Superior temporal gyrus (tissue), 1 donor: ENCODE data around the gene JOSD2.

Experiments
- DNase-seq: peaks from one replicate; pipeline ENCODE4 v3.0.0-alpha.2; 2016; ENCODE audit errors: extremely low spot score

The JOSD2 gene, protein sequence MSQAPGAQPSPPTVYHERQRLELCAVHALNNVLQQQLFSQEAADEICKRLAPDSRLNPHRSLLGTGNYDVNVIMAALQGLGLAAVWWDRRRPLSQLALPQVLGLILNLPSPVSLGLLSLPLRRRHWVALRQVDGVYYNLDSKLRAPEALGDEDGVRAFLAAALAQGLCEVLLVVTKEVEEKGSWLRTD

GRCh38 chr19:50511069-50511822 lies at the start of gene JOSD2:
Gene JOSD2, minus strand, starts transcription at chr19:50511191. Its CDS starts 760 bp downstream, at chr19:50510431.
- peak; percentile 99 for DNase-seq

GRCh38 chr19:50559636-50560035 lies 48.6 kb upstream of the JOSD2 start:
- DNase-seq: no peak

DNA sequence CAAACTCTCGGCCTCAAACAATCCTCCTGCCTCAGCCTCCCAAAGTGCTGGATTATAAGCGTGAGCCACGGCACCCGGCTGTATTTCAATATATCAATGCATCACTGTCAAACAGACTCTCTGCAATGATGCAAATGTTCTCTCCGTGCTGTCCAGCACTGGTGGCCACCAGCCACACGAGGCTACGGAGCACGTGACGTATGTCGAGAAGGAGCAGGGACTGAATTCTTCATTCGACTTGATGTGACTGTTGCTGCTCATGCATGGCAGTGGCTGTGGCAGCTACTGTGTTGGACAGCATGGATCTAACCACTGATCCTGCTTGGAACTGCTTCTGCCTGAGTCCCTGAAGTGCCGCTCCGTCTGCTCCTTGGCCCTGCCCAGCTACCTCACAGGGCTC lies 47.5 kb upstream of the JOSD2 start:
- DNase-seq: no peak

GRCh38 chr19:50558039-50558438 lies 47.0 kb upstream of the JOSD2 start:
- DNase-seq: no peak

DNA sequence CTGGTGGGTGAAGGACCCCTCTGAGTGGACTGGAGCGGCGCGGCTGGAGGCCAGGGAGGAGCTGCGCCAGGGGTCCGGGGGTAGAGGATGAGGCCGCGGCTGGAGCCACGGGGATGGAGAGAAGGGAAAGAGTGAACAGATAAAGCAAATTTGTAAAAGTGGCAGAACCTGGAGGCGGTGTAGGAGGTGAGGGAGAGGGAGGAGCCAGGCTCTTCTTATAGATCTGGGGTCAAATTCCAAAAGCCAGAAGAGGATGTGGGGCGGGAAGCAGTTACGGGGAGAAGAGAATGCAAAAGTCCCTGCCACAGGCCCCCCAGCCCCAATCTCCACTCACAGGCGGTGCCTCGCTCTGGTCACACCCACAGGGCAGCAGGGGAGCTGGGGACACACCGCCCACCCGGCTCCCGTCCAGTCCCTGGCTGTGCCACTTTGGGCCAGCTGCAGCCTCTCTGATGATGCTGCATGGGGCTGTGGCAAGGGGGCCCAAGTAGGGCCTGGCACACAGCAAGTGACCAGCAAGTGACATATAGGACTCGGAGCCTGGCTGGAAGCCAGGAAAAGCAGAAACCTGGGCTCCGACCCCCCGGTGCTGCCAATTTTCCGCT lies 46.1 kb upstream of the JOSD2 start:
- no peak for DNase-seq

GRCh38 chr19:50556282-50557008 lies 45.5 kb upstream of the JOSD2 start:
- peak; percentile 85 for DNase-seq

DNA sequence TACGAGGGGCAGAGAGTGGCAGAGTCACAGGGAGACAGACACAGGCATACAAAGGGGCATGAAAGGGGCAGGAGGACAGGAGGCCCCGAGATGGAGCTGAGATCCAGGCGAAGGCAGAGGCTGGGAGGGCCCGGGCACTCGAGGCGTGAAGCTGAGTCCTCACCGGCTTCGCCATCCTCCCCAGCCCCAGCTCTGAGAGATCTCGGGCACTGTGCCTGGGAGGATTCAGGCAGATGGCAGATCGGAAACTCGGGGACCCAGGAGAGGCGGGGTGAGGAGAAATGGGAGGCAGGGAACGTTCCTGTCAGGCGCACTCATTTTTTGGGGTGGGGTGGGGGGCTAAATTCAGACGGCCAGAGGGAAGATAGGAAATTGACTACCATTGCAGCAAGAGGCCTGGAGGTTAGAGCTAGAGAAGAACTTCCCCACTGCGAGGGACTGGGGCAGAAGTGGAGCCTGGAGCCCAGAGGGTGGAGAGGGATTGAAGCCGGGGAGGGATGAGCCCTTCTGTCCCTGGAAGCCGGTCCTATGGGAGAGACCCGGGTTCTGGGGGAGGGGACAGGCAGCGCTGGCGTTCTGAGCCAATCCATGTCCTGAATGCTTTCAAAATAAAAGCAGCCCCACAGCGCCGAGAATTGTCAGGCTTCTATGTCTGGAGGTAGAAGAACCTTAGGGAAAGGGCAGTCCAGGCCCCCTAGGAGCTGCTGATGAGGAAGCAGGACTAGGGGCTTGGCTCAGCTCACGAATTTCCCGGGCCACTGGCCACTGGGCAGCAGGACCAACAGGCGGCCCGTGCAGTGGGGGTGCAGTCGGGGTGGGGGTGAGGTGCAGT lies 44.7 kb upstream of the JOSD2 start:
- DNase-seq: peak; percentile 33

DNA sequence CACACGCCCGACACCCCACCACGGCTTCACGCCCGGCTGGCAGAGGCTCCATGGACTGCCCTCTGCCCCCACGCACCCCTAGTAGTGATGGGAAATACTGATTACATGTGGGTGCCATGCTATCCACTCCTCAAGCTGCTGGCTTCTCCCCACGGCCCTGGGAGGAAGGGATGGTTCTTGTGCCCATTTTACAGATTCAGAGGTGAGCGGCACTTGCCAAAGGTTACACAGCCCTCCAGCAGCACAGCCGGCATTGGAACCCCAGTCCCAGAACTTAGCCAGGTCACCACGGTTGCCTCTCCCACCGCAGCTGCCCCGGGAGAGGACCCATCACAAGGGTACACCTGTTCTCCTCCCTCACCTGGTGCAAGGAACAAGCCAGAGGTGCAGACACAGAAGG lies 44.0 kb upstream of the JOSD2 start:
- no peak for DNase-seq

DNA sequence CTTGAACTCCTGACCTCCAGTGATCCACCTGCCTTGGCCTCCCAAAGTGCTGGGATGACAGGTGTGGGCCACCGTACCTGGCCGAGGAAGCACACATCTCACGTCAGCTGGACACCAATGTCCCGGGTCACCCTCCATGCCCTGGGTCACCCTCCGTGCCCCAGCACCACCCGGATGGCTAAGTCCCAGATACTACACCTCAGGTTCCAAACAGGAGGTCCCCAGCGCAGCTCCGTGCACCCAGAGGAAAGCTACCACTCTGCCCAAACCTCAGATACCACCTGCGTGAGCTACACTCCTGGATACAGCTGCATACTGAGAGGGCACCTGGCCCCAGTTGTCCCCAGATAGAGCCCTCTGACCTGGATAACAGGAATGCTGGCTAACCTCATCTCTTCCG lies 43.2 kb upstream of the JOSD2 start:
- DNase-seq: no peak

DNA sequence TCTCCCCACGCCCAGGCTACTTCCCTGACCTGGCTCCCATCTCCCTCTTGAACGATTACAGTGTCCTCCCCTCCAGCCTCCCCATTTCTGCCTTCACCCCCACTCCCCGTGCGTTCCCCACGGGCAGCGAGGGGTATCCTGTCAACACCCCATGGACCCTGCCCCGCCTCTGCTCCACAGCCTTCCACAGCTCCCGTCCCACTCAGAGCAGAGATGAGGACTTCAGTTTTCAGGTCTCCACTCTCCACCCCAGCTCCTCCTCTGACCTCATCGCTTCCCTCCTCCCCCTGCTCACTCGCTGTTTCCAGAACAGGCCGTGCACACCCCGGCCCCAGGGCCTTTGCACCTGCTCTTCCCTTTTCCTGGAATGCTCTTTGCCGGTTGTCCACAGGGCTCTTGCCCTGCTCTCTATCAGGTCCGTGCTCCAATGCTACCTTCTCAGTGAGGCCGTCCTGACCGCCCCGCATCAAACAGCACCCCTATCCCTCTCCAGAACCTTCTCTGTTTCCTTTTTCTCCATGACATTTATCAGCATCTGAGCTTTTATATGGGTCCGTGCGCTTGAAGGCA lies 42.2 kb upstream of the JOSD2 start:
- no peak for DNase-seq

GRCh38 chr19:50552540-50552939 lies 41.5 kb upstream of the JOSD2 start:
- no peak for DNase-seq

- DNase-seq: peak; percentile 81
Measured at GRCh38 chr19:50551715-50552187, 40.8 kb upstream of the JOSD2 start.

- peak; percentile 9 for DNase-seq
Measured at GRCh38 chr19:50551034-50551714, 40.2 kb upstream of the JOSD2 start.

DNA sequence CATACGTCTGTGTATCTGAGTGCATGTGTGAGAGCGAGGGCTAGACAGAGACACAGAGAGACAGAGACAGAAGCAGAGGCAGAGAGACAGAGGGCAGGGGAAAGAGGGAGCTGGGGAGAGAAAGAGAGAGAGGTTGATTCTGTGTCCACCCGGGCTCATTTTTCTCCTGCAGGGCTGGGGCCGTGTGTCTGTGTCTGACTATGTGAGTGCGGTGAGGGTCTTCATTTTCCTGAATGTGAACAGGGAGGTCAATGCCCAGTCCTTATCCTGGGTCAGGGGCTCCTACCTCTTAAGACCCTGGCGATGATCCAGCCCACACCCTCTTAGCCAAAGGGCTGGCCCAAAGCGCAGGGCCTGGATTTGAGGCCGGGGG lies 39.6 kb upstream of the JOSD2 start:
- DNase-seq: peak; percentile 41

DNA sequence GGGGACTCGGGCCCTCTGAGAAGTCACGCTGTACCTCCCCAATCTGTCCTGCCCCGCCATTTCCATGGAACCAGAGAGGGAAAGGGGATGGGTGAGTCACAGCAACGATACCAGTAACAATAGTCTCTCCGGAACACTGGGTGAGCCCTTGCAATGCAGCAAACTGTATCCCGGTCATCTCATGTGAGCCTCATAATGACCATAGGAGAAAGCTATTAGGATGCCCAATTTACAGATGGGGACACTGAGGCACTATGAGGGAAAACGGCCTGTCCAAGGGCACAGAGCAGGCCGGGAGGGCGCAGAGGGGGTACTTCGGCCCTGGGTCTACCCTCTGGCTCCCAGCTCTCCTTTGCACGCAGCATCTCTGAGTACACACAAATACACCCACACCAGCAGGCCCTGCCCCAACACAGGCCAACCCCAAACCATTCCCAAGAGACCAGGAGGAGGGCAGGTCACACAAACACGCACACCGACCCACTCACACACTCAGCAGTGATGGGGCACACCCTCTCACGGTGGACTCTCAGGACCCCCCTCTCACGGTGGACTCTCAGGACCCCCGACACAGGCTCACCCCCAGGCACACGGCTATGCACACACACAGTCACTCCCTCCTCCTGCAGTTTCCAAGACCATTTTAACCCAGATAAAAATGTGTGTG lies 39.1 kb upstream of the JOSD2 start:
- peak; percentile 31 for DNase-seq

GRCh38 chr19:50549059-50549926 lies 38.3 kb upstream of the JOSD2 start:
- no peak for DNase-seq

DNA sequence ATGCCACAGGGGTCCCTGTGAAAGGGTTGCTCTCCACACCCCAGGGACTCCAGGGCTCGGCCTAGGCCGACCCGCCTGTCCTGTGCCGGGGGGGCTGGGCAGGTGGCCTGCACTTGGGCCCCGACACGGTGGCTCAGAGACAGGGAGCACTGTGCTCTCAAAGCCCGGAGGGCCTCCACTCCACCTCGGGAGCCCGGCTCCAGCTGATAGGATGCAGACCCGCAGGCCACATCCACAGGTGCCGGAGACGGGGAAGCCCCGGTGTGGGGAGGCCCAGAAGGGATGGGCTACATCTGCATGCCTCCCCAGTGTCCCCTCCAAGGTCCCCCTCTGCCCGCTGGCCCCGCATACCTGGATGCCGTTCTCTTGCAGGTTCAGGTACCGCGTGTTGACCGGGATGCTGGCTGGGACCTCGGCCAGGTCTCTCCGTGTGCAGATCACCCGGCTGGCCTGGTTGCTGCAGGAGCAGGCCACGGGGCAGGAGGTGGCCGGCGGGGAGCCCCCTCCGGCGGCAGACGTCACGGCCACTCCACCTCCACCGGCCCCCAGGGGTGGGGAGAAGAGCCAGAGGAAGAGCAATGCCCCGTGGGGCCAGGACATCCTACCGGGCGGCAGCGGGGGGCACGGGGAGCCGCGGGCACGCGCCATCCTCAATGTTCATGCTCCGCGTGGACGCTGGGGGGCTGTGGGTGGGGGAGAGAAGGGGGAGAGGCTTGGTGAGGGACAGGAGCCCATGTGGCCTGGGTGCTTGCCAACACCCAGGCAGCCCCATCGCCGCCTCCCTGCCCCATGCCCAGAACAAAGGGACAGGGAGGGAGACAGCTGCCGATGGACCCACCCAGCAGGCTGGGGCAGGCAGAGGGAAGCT lies 37.4 kb upstream of the JOSD2 start:
- peak; percentile 76 for DNase-seq
